Measurements from ENCODE around the gene CD27.

DNA sequence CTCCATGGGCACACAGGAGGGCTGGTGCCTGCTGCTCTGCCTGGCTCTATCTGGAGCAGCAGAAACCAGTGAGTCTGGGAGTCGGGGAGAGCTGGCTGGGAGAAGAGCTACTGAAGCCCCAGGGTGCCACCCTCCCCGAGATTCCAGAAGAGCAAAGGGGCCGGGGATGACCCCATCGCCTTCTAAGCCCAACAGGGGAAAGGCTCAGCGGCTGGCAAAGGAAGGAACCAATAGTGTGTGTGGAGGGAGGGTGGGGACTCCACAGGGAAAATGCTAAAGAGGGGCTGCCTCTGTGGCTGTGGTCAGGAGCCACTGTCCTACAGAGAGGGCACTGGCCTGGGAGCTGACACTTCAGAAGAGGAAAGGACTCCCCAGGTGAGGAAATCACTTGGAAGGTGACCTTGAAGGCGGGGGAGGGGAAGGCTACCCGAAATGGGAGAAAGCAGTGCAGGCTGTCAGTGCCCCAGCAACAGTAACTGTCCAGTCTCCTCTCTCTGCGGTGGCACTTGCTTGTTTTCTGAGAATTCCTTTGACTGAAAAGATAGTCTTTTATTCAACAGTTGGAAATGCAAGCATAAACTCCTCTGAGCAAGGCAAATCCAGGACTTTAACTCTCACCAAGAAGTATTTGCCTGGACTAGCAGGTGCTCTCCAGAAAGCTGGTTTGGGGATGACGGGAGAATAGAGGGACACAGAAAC is 7.6 kb downstream of the CD27 start:
- TF ChIP-seq CTCF (IDR thresholded peaks at IDR 0.05; ENCODE audit: low read depth, low read length) (no peak), EZH2phosphoT487 (IDR thresholded peaks at IDR 0.05; ENCODE audit: low read depth) (no peak)
